ENCODE data around the gene EFNA3. TPM values are rescaled to one million over a fixed set of nuclear protein-coding genes. Genes with fewer than 3 reads are reported as not detected.

EFNA3 gene
- total and polyA plus RNA-seq, 9 of the 15 experiments (the other 6 are each of a cell fraction or from before 2014, with no cell fraction given) = 0.59 to 7.9 (median 4.7) TPM

GRCh38 chr1:155135415-155136028 is 56.9 kb downstream of the EFNA3 start, which contains the start of gene SLC50A1 (continued):
- TF ChIP-seq RERE (CRISPR knock-in tag; IDR thresholded peaks at IDR 0.05; ENCODE audit: borderline replicate concordance) (no peak), POLR2H (tag; IDR thresholded peaks at IDR 0.05; ENCODE audit: low read depth) (peak; percentile 86), HMG20B (CRISPR knock-in tag; IDR thresholded peaks at IDR 0.05) (no peak), ZBTB12 (CRISPR knock-in tag; IDR thresholded peaks at IDR 0.05) (no peak; the same call in none of the 2 replicates), KLF6 (CRISPR knock-in tag; IDR thresholded peaks at IDR 0.05; ENCODE audit: borderline replicate concordance) (no peak), HDAC1 (IDR thresholded peaks at IDR 0.05) (no peak)
